Loucy (cell line): ENCODE measurements around the gene PDE2A.

Experiments
- H2AFZ ChIP-seq: fragments of 200-600 bp; sonication (generic); 2 replicates; pipeline ENCODE4 v1.6.0; 2016; ENCODE audit warnings: antibody characterized with exemption, mild to moderate bottlenecking, low read length, moderate library complexity
- H3F3A ChIP-seq: fragments of 200-600 bp; 2 replicates; pipeline ENCODE4 v1.6.0; 2016; ENCODE audit warnings: antibody characterized with exemption, low read depth, mild to moderate bottlenecking
- H3K27me3 ChIP-seq: fragments of 200-600 bp; sonication (generic); 2 replicates; pipeline ENCODE4 v1.6.1; 2014; ENCODE audit warnings: low read length, mild to moderate bottlenecking; ENCODE audit not compliant: insufficient read depth, poor library complexity, severe bottlenecking
- H3K36me3 ChIP-seq: fragments of 200-600 bp; sonication (generic); 2 replicates; pipeline ENCODE4 v1.6.1; 2016; ENCODE audit warnings: low read length; ENCODE audit not compliant: insufficient read depth
- H3K4me1 ChIP-seq: fragments of 200-600 bp; sonication (generic); 2 replicates; pipeline ENCODE4 v1.5.1; 2014; ENCODE audit warnings: low read length, mild to moderate bottlenecking; ENCODE audit not compliant: insufficient read depth, poor library complexity, severe bottlenecking
- H3K4me2 ChIP-seq: fragments of 200-600 bp; sonication (generic); 2 replicates; pipeline ENCODE4 v1.6.0; 2014; ENCODE audit warnings: antibody characterized with exemption, low read length, low read depth, mild to moderate bottlenecking; ENCODE audit not compliant: poor library complexity, severe bottlenecking
- H3K4me3 ChIP-seq: fragments of 200-600 bp; sonication (generic); 2 replicates; pipeline ENCODE4 v1.5.1; 2014; ENCODE audit warnings: low read length, mild to moderate bottlenecking, mixed read lengths; ENCODE audit not compliant: poor library complexity, severe bottlenecking
- H3K79me2 ChIP-seq: fragments of 200-600 bp; sonication (generic); 2 replicates; pipeline ENCODE4 v1.6.1; 2014; ENCODE audit warnings: low read length; ENCODE audit not compliant: insufficient read depth
- H3K9ac ChIP-seq: fragments of 200-600 bp; sonication (generic); 2 replicates; pipeline ENCODE4 v1.6.0; 2014; ENCODE audit warnings: mild to moderate bottlenecking, low read depth, low read length, moderate library complexity; ENCODE audit not compliant: poor library complexity, severe bottlenecking
- H3K9me2 ChIP-seq: fragments of 200-600 bp; sonication (generic); replicated peaks from 2 replicates; pipeline ENCODE4 v1.6.1; 2016; ENCODE audit warnings: low read depth, low read length, mixed read lengths
- H3K9me3 ChIP-seq: fragments of 200-600 bp; sonication (generic); 2 replicates; pipeline ENCODE4 v1.6.1; 2014; ENCODE audit warnings: mild to moderate bottlenecking, antibody characterized with exemption, low read length, low read depth; ENCODE audit not compliant: insufficient read depth
- H4K20me1 ChIP-seq: fragments of 200-600 bp; sonication (generic); 2 replicates; pipeline ENCODE4 v1.6.0; 2014; ENCODE audit warnings: antibody characterized with exemption, low read length, mild to moderate bottlenecking; ENCODE audit not compliant: insufficient read depth, poor library complexity, severe bottlenecking
- CTCF ChIP-seq: fragments of 200-600 bp; sonication (generic); conservative IDR thresholded peaks from 2 replicates; pipeline ENCODE4 v1.5.1; 2014; ENCODE audit warnings: mild to moderate bottlenecking, antibody characterized with exemption, low read length
- EZH2phosphoT487 ChIP-seq: fragments of 200-600 bp; IDR thresholded peaks from 2 replicates; pipeline ENCODE4 v1.6.1; 2018; ENCODE audit warnings: antibody characterized with exemption, mild to moderate bottlenecking, moderate library complexity, borderline replicate concordance

The PDE2A gene

DNA sequence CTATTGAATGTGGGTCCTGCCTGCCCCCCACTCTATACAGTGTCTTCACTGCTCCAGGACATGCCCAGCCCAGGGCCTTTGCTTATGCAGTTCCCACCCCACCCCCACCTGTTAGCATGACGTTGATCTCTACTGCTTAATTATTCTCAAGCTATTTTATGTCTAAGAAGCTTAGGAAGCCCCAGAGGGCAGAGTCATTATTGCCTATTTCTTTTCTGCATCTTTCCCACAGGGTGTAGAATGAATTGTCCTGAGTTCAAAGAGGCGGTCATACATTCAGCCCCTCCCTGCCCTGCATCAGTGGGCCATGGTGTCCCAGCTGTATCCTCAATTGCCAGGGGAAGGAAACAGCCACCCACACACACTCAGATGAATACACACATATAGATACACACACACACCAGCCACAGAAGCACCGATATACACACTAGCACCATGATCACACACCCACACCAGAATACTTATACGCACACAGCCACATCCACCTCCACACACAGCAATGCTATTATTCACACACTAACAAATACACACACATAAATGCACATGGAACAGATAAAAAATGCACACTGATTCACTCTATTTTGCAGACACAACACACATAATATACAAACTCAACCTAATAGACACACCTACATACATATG lies 1.5 kb downstream of the PDE2A start:
- peaks cover 9% of the 10 kb centered on the region for H3K4me1 ChIP-seq
- no peaks in the 10 kb centered on the region for H3K36me3 ChIP-seq
- H2AFZ ChIP-seq, result no peak overlapping the region
- H3K4me2 ChIP-seq, result no peak overlapping the region
- H3K9me3 ChIP-seq, result no peaks in the 10 kb centered on the region
- no peak for TF ChIP-seq CTCF
- H4K20me1 ChIP-seq, result no peaks in the 10 kb centered on the region
- H3K79me2 ChIP-seq, result no peaks in the 10 kb centered on the region
- H3K9ac ChIP-seq, result no peak overlapping the region
- no peak overlapping the region for H3K4me3 ChIP-seq
- H3K27me3 ChIP-seq, result no peaks in the 10 kb centered on the region
- H3K9me2 ChIP-seq, result no peaks in the 10 kb centered on the region
- no peaks in the 10 kb centered on the region for H3F3A ChIP-seq

GRCh38 chr11:72671152-72672099 lies 2.8 kb downstream of the PDE2A start:
- Histone ChIP-seq H3K4me2 (no peak overlapping the region), H3K27me3 (no peaks in the 10 kb centered on the region), H4K20me1 (no peaks in the 10 kb centered on the region), H3K79me2 (no peaks in the 10 kb centered on the region), H3K9me2 (no peaks in the 10 kb centered on the region), H2AFZ (no peak overlapping the region), H3F3A (no peaks in the 10 kb centered on the region), H3K36me3 (no peaks in the 10 kb centered on the region), H3K9ac (no peak overlapping the region), H3K4me1 (peaks cover 9% of the 10 kb centered on the region), H3K4me3 (no peak overlapping the region), H3K9me3 (peaks cover 6% of the 10 kb centered on the region; the same call in 1 of the 2 replicates)
- TF ChIP-seq EZH2phosphoT487 (no peak), CTCF (no peak)

- Histone ChIP-seq H3K79me2 (no peaks in the 10 kb centered on the region), H3K4me1 (peaks cover 9% of the 10 kb centered on the region), H3F3A (no peaks in the 10 kb centered on the region), H3K9me3 (peaks cover 6% of the 10 kb centered on the region; the same call in 1 of the 2 replicates), H3K36me3 (no peaks in the 10 kb centered on the region), H3K9ac (no peak overlapping the region), H3K4me2 (no peak overlapping the region), H4K20me1 (no peaks in the 10 kb centered on the region), H2AFZ (no peak overlapping the region), H3K9me2 (no peaks in the 10 kb centered on the region), H3K4me3 (no peak overlapping the region), H3K27me3 (no peaks in the 10 kb centered on the region)
- no peak for TF ChIP-seq EZH2phosphoT487
- TF ChIP-seq CTCF, result no peak
Observed at GRCh38 chr11:72670041-72670440, 4.2 kb downstream of the PDE2A start.
